Suprapubic skin (tissue), 4 donors: ENCODE data around the gene PRRG4. TPM values are rescaled to one million over a fixed set of nuclear protein-coding genes. Genes with fewer than 3 reads are reported as not detected.

Source experiments
- DNase-seq, 2 donors: peaks; one replicate each; pipeline ENCODE4 v3.0.0-alpha.2; 2019; ENCODE audit warnings: low spot score in 2 of 2
- H3K27ac ChIP-seq: fragments of 200-600 bp; sonication (generic); one replicate; pipeline ENCODE4 v1.5.1; 2019
- H3K27me3 ChIP-seq: fragments of 200-600 bp; sonication (generic); one replicate; pipeline ENCODE4 v1.5.1; 2019
- H3K36me3 ChIP-seq: fragments of 200-600 bp; sonication (generic); one replicate; pipeline ENCODE4 v1.5.1; 2019
- H3K4me1 ChIP-seq: fragments of 200-600 bp; sonication (generic); one replicate; pipeline ENCODE4 v1.5.1; 2019
- H3K4me3 ChIP-seq: fragments of 200-600 bp; sonication (generic); one replicate; pipeline ENCODE4 v1.5.1; 2019; ENCODE audit warnings: mild to moderate bottlenecking
- H3K9me3 ChIP-seq: fragments of 200-600 bp; sonication (generic); one replicate; pipeline ENCODE4 v1.5.1; 2019
- EP300 ChIP-seq: sonication (generic); formaldehyde crosslinking; IDR thresholded peaks from one replicate; pipeline ENCODE4 v1.6.1; 2017; ENCODE audit warnings: antibody characterized with exemption
- POLR2A ChIP-seq, 2 donors: fragments of 450-650 bp; IDR thresholded peaks; one replicate each; pipeline ENCODE4 v1.6.1; 2017; ENCODE audit warnings: antibody characterized with exemption in 2 of 2, mild to moderate bottlenecking in 2 of 2, moderate library complexity in 2 of 2
- POLR2AphosphoS5 ChIP-seq, 3 donors: sonication (generic); formaldehyde crosslinking; IDR thresholded peaks; one replicate each; pipeline ENCODE4 v1.6.1; 2017; ENCODE audit warnings: antibody characterized with exemption in 3 of 3
- WGBS: methylation state at CpG from one replicate; pipeline ENCODE4 v1.1.5; 2018; 5-methylcytosine and 5-hydroxymethylcytosine counted together
- total RNA-seq, 4 donors: library from RNA; depleted of rRNA; stranded (reverse); fragments of >200 nt; gene quantifications; one replicate each; pipeline ENCODE4 v1.1.0, GENCODE V29; 2016
- TF ChIP-seq, protein P1 (sequence below), 2 donors: fragments of 200-600 bp in 1 of 2; fragments of 450-650 bp in 1 of 2; sonication (generic) in 1 of 2; IDR thresholded peaks; one replicate each; pipeline ENCODE4 v1.5.1; 2016 to 2019; ENCODE audit warnings: antibody characterized with exemption in 2 of 2, mild to moderate bottlenecking in 1 of 2, moderate library complexity in 1 of 2

The PRRG4 gene
- total RNA-seq, 4 donors from 2014 or later, result 17.5 to 36.8 (median 34.5) TPM

- TF ChIP-seq POLR2A (IDR thresholded peaks at IDR 0.05) (no peak), EP300 (no peak), POLR2AphosphoS5 (IDR thresholded peaks at IDR 0.05) (no peak)
- TF ChIP-seq, protein P1, sequence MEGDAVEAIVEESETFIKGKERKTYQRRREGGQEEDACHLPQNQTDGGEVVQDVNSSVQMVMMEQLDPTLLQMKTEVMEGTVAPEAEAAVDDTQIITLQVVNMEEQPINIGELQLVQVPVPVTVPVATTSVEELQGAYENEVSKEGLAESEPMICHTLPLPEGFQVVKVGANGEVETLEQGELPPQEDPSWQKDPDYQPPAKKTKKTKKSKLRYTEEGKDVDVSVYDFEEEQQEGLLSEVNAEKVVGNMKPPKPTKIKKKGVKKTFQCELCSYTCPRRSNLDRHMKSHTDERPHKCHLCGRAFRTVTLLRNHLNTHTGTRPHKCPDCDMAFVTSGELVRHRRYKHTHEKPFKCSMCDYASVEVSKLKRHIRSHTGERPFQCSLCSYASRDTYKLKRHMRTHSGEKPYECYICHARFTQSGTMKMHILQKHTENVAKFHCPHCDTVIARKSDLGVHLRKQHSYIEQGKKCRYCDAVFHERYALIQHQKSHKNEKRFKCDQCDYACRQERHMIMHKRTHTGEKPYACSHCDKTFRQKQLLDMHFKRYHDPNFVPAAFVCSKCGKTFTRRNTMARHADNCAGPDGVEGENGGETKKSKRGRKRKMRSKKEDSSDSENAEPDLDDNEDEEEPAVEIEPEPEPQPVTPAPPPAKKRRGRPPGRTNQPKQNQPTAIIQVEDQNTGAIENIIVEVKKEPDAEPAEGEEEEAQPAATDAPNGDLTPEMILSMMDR (IDR thresholded peaks at IDR 0.05), result no peak
- DNase-seq, result no peak
- 25% methylated on average over 3 of the region's 3 CpGs for WGBS
- Histone ChIP-seq H3K27me3 (no peaks in the 10 kb centered on the region), H3K27ac (no peak overlapping the region), H3K4me3 (no peak overlapping the region), H3K9me3 (no peaks in the 10 kb centered on the region), H3K36me3 (no peaks in the 10 kb centered on the region), H3K4me1 (peaks cover 18% of the 10 kb centered on the region)
These were observed 75.4 kb downstream of the PRRG4 start for GRCh38 chr11:32905028-32905667.

Other genes with a start within 250 kb of the PRRG4 start
- gene EIF3M, start 246.1 kb upstream of the PRRG4 start, total RNA-seq, result 100 to 1,000 TPM; 226 to 489 (median 396) TPM
- gene CCDC73, start 35.3 kb upstream of the PRRG4 start, total RNA-seq, result not detected
- gene QSER1, start 62.9 kb downstream of the PRRG4 start, total RNA-seq, result 10 to 100 TPM; 27.0 to 89.0 (median 49.5) TPM
- gene DEPDC7, start 186.0 kb downstream of the PRRG4 start, total RNA-seq, result 1 to 10 TPM; 2.4 to 5.0 (median 3.3) TPM
- gene TCP11L1, start 209.6 kb downstream of the PRRG4 start, total RNA-seq, result 10 to 100 TPM; 34.8 to 65.6 (median 42.9) TPM